ENCODE data around the gene CDT1. TPM values are rescaled to one million over a fixed set of nuclear protein-coding genes. Genes with fewer than 3 reads are reported as not detected.

Gene CDT1
- total RNA-seq, 1 donor from 2014 or later, result 3.2 TPM

- no peak for DNase-seq (ENCODE audit: low spot score)
These were observed 52.7 kb downstream of the CDT1 start for GRCh38 chr16:88856122-88856827.

GRCh38 chr16:88856828-88857727 lies 53.5 kb downstream of the CDT1 start, which contains the start of the genes GALNS and TRAPPC2L:
Gene GALNS (minus strand): TSS chr16:88856947. CDS start chr16:88856877, 70 bp downstream.
Gene TRAPPC2L (plus strand): TSS chr16:88857127. CDS start chr16:88857151, 24 bp downstream.
- DNase-seq (ENCODE audit: low spot score), result peak; percentile 99

GRCh38 chr16:88857728-88858339 lies 54.2 kb downstream of the CDT1 start:
- DNase-seq (ENCODE audit: low spot score), result peak; percentile 79

Other genes with a start within 250 kb of the CDT1 start
- 43.4 TPM for gene ZC3H18, start 233.4 kb upstream of the CDT1 start, total RNA-seq
- gene IL17C, start 165.2 kb upstream of the CDT1 start, total RNA-seq, result not detected
- gene CYBA, start 152.7 kb upstream of the CDT1 start, total RNA-seq, result 271 TPM
- 126 TPM for gene MVD, start 140.7 kb upstream of the CDT1 start, total RNA-seq
- gene SNAI3, start 117.3 kb upstream of the CDT1 start, total RNA-seq, result 1.9 TPM
- 28.4 TPM for gene RNF166, start 97.4 kb upstream of the CDT1 start, total RNA-seq
- gene CTU2, start 97.3 kb upstream of the CDT1 start, total RNA-seq, result 15.0 TPM
- 108 TPM for gene PIEZO1, start 18.6 kb upstream of the CDT1 start, total RNA-seq
- gene APRT, start 8.1 kb downstream of the CDT1 start, total RNA-seq, result 104 TPM
- 56.1 TPM for gene GALNS, start 53.2 kb downstream of the CDT1 start, total RNA-seq
- 53.8 TPM for gene TRAPPC2L, start 53.3 kb downstream of the CDT1 start, total RNA-seq
- gene PABPN1L, start 62.9 kb downstream of the CDT1 start, total RNA-seq, result not detected
- 5.2 TPM for gene CBFA2T3, start 173.4 kb downstream of the CDT1 start, total RNA-seq

All from mucosa of gallbladder (tissue), 1 donor.